ENCODE results near the gene STXBP6. TPM values are rescaled to one million over a fixed set of nuclear protein-coding genes. Genes with fewer than 3 reads are reported as not detected.

The STXBP6 gene
- total RNA-seq, 1 experiment from 2014 or later: 12.3 TPM

DNA sequence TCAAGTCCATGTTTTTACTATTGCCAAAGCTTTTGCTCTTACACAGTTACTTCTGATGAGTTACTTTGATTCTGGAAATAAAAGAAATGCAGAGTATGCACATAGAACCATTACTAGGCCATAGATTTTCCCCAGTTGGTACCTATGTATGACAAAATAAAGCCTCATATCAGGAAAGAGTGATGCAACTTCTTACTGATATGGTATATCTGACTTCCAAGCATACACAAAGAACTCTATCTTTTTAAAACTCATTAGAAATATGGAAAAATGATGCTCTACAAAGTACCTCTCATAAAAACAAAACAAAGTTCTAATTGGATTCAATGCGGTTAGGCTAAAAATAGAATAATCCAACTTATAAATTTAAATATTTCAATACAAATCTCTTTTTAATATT lies 92.1 kb downstream of the STXBP6 start:
- DNase-seq: no peak
- Histone ChIP-seq H2AFZ (no peak overlapping the region), H3K4me1 (replicated peaks; ENCODE audit: insufficient read depth) (no peaks in the 10 kb centered on the region), H3K9me2 (ENCODE audit: insufficient read depth) (no peaks in the 10 kb centered on the region), H3K27me3 (ENCODE audit: insufficient read depth, low read depth) (no peaks in the 10 kb centered on the region), H3K9me3 (ENCODE audit: insufficient read depth, low read depth) (no peaks in the 10 kb centered on the region), H3K79me2 (ENCODE audit: low read depth) (no peaks in the 10 kb centered on the region), H3K4me2 (no peak overlapping the region), H3K27ac (no peak overlapping the region), H3K36me3 (ENCODE audit: low read depth) (no peaks in the 10 kb centered on the region), H3F3A (ENCODE audit: insufficient read depth, low read depth) (no peaks in the 10 kb centered on the region), H4K20me1 (ENCODE audit: insufficient read depth) (no peaks in the 10 kb centered on the region), H3K4me3 (no peak overlapping the region)
- ChIA-PET POLR2A (ENCODE audit: unreplicated experiment) (interaction anchor here (0.7 kb wide), 1 partner anchor 97 kb away, joined by 5 read pairs; no protein-coding TSS in a partner anchor), CTCF (no interaction called here)
- TF ChIP-seq, protein P1, sequence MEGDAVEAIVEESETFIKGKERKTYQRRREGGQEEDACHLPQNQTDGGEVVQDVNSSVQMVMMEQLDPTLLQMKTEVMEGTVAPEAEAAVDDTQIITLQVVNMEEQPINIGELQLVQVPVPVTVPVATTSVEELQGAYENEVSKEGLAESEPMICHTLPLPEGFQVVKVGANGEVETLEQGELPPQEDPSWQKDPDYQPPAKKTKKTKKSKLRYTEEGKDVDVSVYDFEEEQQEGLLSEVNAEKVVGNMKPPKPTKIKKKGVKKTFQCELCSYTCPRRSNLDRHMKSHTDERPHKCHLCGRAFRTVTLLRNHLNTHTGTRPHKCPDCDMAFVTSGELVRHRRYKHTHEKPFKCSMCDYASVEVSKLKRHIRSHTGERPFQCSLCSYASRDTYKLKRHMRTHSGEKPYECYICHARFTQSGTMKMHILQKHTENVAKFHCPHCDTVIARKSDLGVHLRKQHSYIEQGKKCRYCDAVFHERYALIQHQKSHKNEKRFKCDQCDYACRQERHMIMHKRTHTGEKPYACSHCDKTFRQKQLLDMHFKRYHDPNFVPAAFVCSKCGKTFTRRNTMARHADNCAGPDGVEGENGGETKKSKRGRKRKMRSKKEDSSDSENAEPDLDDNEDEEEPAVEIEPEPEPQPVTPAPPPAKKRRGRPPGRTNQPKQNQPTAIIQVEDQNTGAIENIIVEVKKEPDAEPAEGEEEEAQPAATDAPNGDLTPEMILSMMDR (conservative IDR thresholded peaks at IDR 0.05): no peak
- no peak for TF ChIP-seq EZH2 (IDR thresholded peaks at IDR 0.05; ENCODE audit: low read depth)
- no TSS peak for BruUV-seq (replicated peaks)
- intact Hi-C loops (cut with micrococcal nuclease; ENCODE audit: unreplicated experiment): no loop called here

- DNase-seq: no peak
- no peak overlapping the region for H3K4me2 ChIP-seq
- H3K4me1 ChIP-seq (replicated peaks; ENCODE audit: insufficient read depth): no peaks in the 10 kb centered on the region
- H3K9me2 ChIP-seq (ENCODE audit: insufficient read depth): no peaks in the 10 kb centered on the region
- no peaks in the 10 kb centered on the region for H3K36me3 ChIP-seq (ENCODE audit: low read depth)
- no peaks in the 10 kb centered on the region for H3F3A ChIP-seq (ENCODE audit: insufficient read depth, low read depth)
- H4K20me1 ChIP-seq (ENCODE audit: insufficient read depth): no peaks in the 10 kb centered on the region
- no peaks in the 10 kb centered on the region for H3K79me2 ChIP-seq (ENCODE audit: low read depth)
- CTCF ChIA-PET: no interaction called here
- H3K27me3 ChIP-seq (ENCODE audit: insufficient read depth, low read depth): no peaks in the 10 kb centered on the region
- H3K9me3 ChIP-seq (ENCODE audit: insufficient read depth, low read depth): no peaks in the 10 kb centered on the region
- H2AFZ ChIP-seq: no peak overlapping the region
- TF ChIP-seq EZH2 (IDR thresholded peaks at IDR 0.05; ENCODE audit: low read depth): no peak
- TF ChIP-seq, protein P1 (conservative IDR thresholded peaks at IDR 0.05): no peak
- BruUV-seq (replicated peaks): no TSS peak
- POLR2A ChIA-PET (ENCODE audit: unreplicated experiment): no interaction called here
- H3K27ac ChIP-seq: no peak overlapping the region
- H3K4me3 ChIP-seq: no peak overlapping the region
- intact Hi-C loops (cut with micrococcal nuclease; ENCODE audit: unreplicated experiment): no loop called here
Observed at GRCh38 chr14:24956104-24956503, 93.8 kb downstream of the STXBP6 start.

DNA sequence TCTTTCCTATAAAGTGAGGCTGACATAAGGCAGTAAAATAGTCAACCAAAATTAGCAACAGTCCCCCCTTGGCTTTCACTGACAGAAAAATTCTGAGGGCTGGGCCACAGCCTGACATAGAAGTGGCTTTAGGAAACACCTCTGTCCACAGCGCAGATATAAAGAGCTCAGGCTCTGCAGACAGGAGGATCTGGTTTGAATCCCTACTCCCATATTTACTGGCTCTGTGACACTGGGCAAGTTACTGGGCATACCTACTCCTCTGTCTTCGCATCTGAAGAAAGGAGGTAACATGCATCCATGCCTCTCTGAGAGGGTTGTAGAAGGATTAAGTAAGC lies 95.3 kb downstream of the STXBP6 start:
- Histone ChIP-seq H2AFZ (no peak overlapping the region), H3K79me2 (ENCODE audit: low read depth) (no peaks in the 10 kb centered on the region), H3K4me2 (no peak overlapping the region), H3K4me3 (no peak overlapping the region), H3F3A (ENCODE audit: insufficient read depth, low read depth) (no peaks in the 10 kb centered on the region), H3K9me2 (ENCODE audit: insufficient read depth) (no peaks in the 10 kb centered on the region), H3K27ac (no peak overlapping the region), H3K36me3 (ENCODE audit: low read depth) (no peaks in the 10 kb centered on the region), H4K20me1 (ENCODE audit: insufficient read depth) (no peaks in the 10 kb centered on the region), H3K4me1 (replicated peaks; ENCODE audit: insufficient read depth) (no peaks in the 10 kb centered on the region), H3K9me3 (ENCODE audit: insufficient read depth, low read depth) (no peaks in the 10 kb centered on the region), H3K27me3 (ENCODE audit: insufficient read depth, low read depth) (no peaks in the 10 kb centered on the region)
- CTCF ChIA-PET: no interaction called here
- no TSS peak for BruUV-seq (replicated peaks)
- TF ChIP-seq, protein P1 (conservative IDR thresholded peaks at IDR 0.05): no peak
- TF ChIP-seq EZH2 (IDR thresholded peaks at IDR 0.05; ENCODE audit: low read depth): no peak
- POLR2A ChIA-PET (ENCODE audit: unreplicated experiment): no interaction called here
- intact Hi-C loops (cut with micrococcal nuclease; ENCODE audit: unreplicated experiment): no loop called here
- no peak for DNase-seq

Data from PC-9 (cell line).